ENCODE data around the gene ABCB6.

ABCB6 gene

GRCh38 chr2:219184121-219184520 lies 34.6 kb downstream of the ABCB6 start:
- DNase-seq (ENCODE audit: low read depth in 2 of 2), result no peak

- no peak for DNase-seq (ENCODE audit: low read depth in 2 of 2)
Observed at GRCh38 chr2:219183151-219183772, 35.5 kb downstream of the ABCB6 start.

GRCh38 chr2:219182331-219183150 lies 36.2 kb downstream of the ABCB6 start:
- DNase-seq (ENCODE audit: low read depth in 2 of 2), result no peak

- DNase-seq (ENCODE audit: low read depth in 2 of 2), result no peak
Observed at GRCh38 chr2:219181531-219181930, 37.2 kb downstream of the ABCB6 start.

- DNase-seq (ENCODE audit: low read depth in 2 of 2), result no peak
Observed at GRCh38 chr2:219180961-219181360, 37.8 kb downstream of the ABCB6 start.

- DNase-seq (ENCODE audit: low read depth in 2 of 2), result no peak
Observed at GRCh38 chr2:219179601-219180465, 38.9 kb downstream of the ABCB6 start.

GRCh38 chr2:219178377-219179175 lies 40.2 kb downstream of the ABCB6 start:
- peak in 1 of 2 experiments; percentile 30 for DNase-seq (ENCODE audit: low read depth in 2 of 2)

- peak; percentile 62 to 63 for DNase-seq (ENCODE audit: low read depth in 2 of 2)
Observed at GRCh38 chr2:219177552-219178376, 41.0 kb downstream of the ABCB6 start, which contains the start of gene RETREG2. TSS of gene RETREG2 (plus strand) at chr2:219178275. CDS start at chr2:219178353, 78 bp downstream.

GRCh38 chr2:219176818-219177551 lies 41.8 kb downstream of the ABCB6 start, which contains the start of gene CNPPD1:
TSS of gene CNPPD1 (minus strand) at chr2:219176925. CDS start at chr2:219176828, 97 bp downstream.
- DNase-seq (ENCODE audit: low read depth in 2 of 2), result peak; percentile 71 to 79

- DNase-seq (ENCODE audit: low read depth in 2 of 2), result peak; percentile 12 to 29
Observed at GRCh38 chr2:219175928-219176817, 42.6 kb downstream of the ABCB6 start.

- DNase-seq (ENCODE audit: low read depth in 2 of 2), result no peak
Observed at GRCh38 chr2:219175486-219175885, 43.3 kb downstream of the ABCB6 start.

- no peak for DNase-seq (ENCODE audit: low read depth in 2 of 2)
Observed at GRCh38 chr2:219174801-219175200, 44.0 kb downstream of the ABCB6 start.

GRCh38 chr2:219174146-219174545 lies 44.6 kb downstream of the ABCB6 start:
- no peak for DNase-seq (ENCODE audit: low read depth in 2 of 2)

GRCh38 chr2:219173176-219173575 lies 45.6 kb downstream of the ABCB6 start:
- no peak for DNase-seq (ENCODE audit: low read depth in 2 of 2)

GRCh38 chr2:219172231-219173154 lies 46.3 kb downstream of the ABCB6 start:
- DNase-seq (ENCODE audit: low read depth in 2 of 2), result no peak

GRCh38 chr2:219171231-219171651 lies 47.5 kb downstream of the ABCB6 start:
- DNase-seq (ENCODE audit: low read depth in 2 of 2), result no peak

GRCh38 chr2:219169930-219170654 lies 48.7 kb downstream of the ABCB6 start, which contains the start of gene SLC23A3:
TSS of gene SLC23A3 (minus strand) at chr2:219170029. CDS start at chr2:219169984, 45 bp downstream.
- DNase-seq (ENCODE audit: low read depth in 2 of 2), result no peak

Measured in stimulated activated CD4-positive, alpha-beta T cell treated with anti-CD3 and anti-CD28 coated beads, Interleukin-12 subunit alpha, Interleukin-12 subunit beta, amount 100 ng/mL, for 24 hours (primary cell).